Colonic mucosa (tissue), 4 donors: ENCODE data around the gene DGKI. TPM values are rescaled to one million over a fixed set of nuclear protein-coding genes. Genes with fewer than 3 reads are reported as not detected.

ENCODE experiments used
- DNase-seq: peaks from one replicate; pipeline ENCODE4 v3.0.0-alpha.2; 2020
- H3K27ac ChIP-seq: fragments of 200-600 bp; one replicate; pipeline ENCODE4 v1.8.0; 2021
- H3K27me3 ChIP-seq: fragments of 200-600 bp; one replicate; pipeline ENCODE4 v1.8.0; 2021
- H3K36me3 ChIP-seq: fragments of 200-600 bp; one replicate; pipeline ENCODE4 v1.8.0; 2021
- H3K4me1 ChIP-seq: fragments of 200-600 bp; one replicate; pipeline ENCODE4 v1.8.0; 2021; ENCODE audit warnings: mild to moderate bottlenecking
- H3K4me3 ChIP-seq: fragments of 200-600 bp; one replicate; pipeline ENCODE4 v1.8.0; 2021
- H3K9ac ChIP-seq, 2 donors: one replicate each; pipeline ENCODE4 v1.7.0; 2013; ENCODE audit warnings: control low read depth in 2 of 2, low read depth in 2 of 2, low read length in 2 of 2
- H3K9me3 ChIP-seq: fragments of 200-600 bp; one replicate; pipeline ENCODE4 v1.8.0; 2021
- CTCF ChIP-seq: fragments of 200-600 bp; IDR thresholded peaks from one replicate; pipeline ENCODE4 v1.8.0; 2022; ENCODE audit warnings: antibody characterized with exemption, mild to moderate bottlenecking
- intact Hi-C: fragments of 100-400 bp; cut with DNase I; formaldehyde crosslinking; loops from one replicate; pipeline ENCODE4 v1.14.1; 2022
- total RNA-seq, 2 donors: library from RNA; stranded (reverse); fragmentation: NEBNext Ultra II Directional in 1 of 2; extraction: Animal tissue kit (Norgen Biotek cat#: 25700) in 1 of 2; gene quantifications; one replicate each; pipeline ENCODE4 v1.2.1, GENCODE V29; 2021
- donor health status: healthy.
- donor health status: DM: no; HTN: no; CAD: no.
- donor health status: DM: no; HTN: no; CAD: no.

DGKI gene
- total RNA-seq, 2 donors from 2014 or later: 0.35 to 0.67 TPM

GRCh38 chr7:137434946-137435345 lies 411.8 kb downstream of the DGKI start:
- no peak overlapping the region for H3K27ac ChIP-seq
- no peak overlapping the region for H3K9ac ChIP-seq
- TF ChIP-seq CTCF: no peak
- intact Hi-C loops: no loop called here
- H3K27me3 ChIP-seq: no peaks in the 10 kb centered on the region
- H3K36me3 ChIP-seq: no peaks in the 10 kb centered on the region
- DNase-seq: no peak
- H3K9me3 ChIP-seq: no peaks in the 10 kb centered on the region
- no peaks in the 10 kb centered on the region for H3K4me1 ChIP-seq
- H3K4me3 ChIP-seq: no peak overlapping the region

DNA sequence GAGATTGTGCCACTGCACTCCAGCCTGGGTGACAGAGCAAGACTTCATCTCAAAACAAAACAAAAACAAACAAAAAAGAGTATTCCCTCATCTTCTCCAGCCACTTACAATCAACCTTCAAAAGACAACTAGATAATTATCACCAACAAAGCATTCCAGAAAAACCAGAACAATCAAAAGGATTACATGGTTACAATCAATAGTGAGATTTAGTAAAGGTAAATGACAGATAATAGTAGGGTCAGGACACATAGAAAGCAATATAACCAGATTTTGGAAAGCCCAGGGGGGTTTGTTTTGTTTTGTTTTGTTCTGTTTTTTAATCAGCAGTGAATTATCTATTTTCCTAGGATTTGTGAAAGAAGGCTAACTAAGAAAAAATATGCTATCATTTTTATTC lies 412.2 kb downstream of the DGKI start:
- Histone ChIP-seq H3K36me3 (no peaks in the 10 kb centered on the region), H3K9me3 (no peaks in the 10 kb centered on the region), H3K27ac (no peak overlapping the region), H3K4me3 (no peak overlapping the region), H3K9ac (no peak overlapping the region), H3K27me3 (no peaks in the 10 kb centered on the region), H3K4me1 (no peaks in the 10 kb centered on the region)
- TF ChIP-seq CTCF: no peak
- DNase-seq: no peak
- intact Hi-C loops: no loop called here

DNA sequence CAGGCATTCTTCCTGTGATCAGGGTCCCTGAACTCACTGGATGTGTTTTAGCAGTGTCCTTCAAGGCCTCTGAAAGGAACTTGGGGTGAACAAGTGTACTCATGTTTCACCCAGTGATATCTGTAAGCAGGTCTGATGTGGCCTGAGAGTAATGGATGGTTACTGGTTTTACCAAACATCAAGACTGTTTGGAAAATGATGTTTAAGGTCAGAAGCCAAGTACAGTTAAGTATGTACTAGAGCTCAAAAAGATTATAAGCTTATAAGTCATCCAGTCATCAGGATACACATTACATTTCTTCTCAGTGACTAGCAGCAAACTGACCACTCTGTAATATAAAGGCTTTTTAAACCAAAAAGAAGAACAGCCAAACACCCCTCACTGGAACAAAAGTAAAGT lies 423.5 kb downstream of the DGKI start:
- H3K9ac ChIP-seq: no peak overlapping the region
- H3K9me3 ChIP-seq: no peaks in the 10 kb centered on the region
- no peak overlapping the region for H3K27ac ChIP-seq
- TF ChIP-seq CTCF: no peak
- no peak for DNase-seq
- H3K4me1 ChIP-seq: no peaks in the 10 kb centered on the region
- H3K27me3 ChIP-seq: no peaks in the 10 kb centered on the region
- intact Hi-C loops: no loop called here
- H3K36me3 ChIP-seq: no peaks in the 10 kb centered on the region
- no peak overlapping the region for H3K4me3 ChIP-seq

DNA sequence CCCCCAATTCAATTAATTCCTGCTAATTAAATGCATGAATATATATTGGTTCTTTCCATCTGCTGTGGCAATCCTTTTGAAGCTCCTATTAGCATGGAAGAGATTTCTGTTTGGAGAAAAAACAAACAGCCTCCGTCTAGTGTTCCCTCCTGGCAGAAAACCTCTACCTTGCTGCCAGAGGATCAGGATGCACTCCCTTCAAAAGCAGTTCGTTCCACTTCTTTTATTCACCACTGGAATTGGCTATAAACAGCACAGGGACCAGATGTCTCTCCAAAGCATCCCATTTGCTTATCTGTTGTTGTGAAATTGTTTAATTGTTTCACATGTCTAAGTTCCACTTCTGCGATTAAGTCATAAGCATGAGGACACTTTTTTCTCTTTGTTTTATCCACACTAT lies 425.4 kb downstream of the DGKI start:
- no peak overlapping the region for H3K27ac ChIP-seq
- no peaks in the 10 kb centered on the region for H3K36me3 ChIP-seq
- no peaks in the 10 kb centered on the region for H3K27me3 ChIP-seq
- TF ChIP-seq CTCF: no peak
- no peaks in the 10 kb centered on the region for H3K9me3 ChIP-seq
- intact Hi-C loops: no loop called here
- H3K9ac ChIP-seq: no peak overlapping the region
- H3K4me3 ChIP-seq: no peak overlapping the region
- no peaks in the 10 kb centered on the region for H3K4me1 ChIP-seq
- DNase-seq: no peak

DNA sequence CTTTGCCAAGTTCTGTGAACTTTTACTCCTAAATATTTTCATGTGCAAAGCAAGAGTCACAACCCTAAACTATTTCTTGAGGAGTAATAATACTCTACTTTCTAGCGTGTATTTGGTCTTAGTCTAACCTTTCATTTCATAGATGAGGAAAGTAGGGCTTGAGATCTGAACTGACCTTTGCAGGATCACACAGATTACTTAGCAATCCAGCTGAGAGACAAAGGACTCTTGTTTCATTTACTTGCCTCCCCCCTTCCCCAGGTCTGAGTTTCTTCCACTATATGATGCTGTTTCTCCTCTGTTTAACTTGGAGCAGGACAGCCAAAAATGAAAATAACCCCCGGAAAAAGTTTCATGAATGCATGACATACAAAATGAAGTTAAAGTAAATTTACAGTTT lies 427.9 kb downstream of the DGKI start:
- intact Hi-C loops: no loop called here
- no peak for DNase-seq
- no peak overlapping the region for H3K4me3 ChIP-seq
- no peak overlapping the region for H3K27ac ChIP-seq
- no peaks in the 10 kb centered on the region for H3K27me3 ChIP-seq
- TF ChIP-seq CTCF: no peak
- H3K9me3 ChIP-seq: no peaks in the 10 kb centered on the region
- H3K4me1 ChIP-seq: no peaks in the 10 kb centered on the region
- H3K36me3 ChIP-seq: no peaks in the 10 kb centered on the region
- H3K9ac ChIP-seq: no peak overlapping the region

DNA sequence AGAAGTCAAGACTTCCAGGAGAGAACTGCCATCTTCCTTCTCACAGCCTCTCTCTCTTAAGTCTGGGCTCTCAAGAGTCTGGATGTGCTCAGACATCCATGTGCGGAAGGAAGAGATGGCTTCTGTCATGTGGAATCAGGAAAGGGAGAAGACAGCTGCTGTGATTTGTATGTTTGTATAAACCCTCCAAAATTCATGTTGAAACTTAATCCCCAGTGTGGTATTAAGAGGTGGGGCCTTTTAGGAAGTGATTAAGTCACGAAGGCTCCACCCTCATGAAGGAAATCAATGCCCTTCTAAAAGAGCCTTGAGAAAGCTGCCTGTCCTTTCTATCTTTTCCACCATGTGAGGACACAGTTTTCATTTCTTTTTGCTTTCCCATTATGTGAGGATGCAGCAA lies 429.3 kb downstream of the DGKI start:
- no peaks in the 10 kb centered on the region for H3K27me3 ChIP-seq
- no peak overlapping the region for H3K9ac ChIP-seq
- DNase-seq: no peak
- no peak for TF ChIP-seq CTCF
- no peaks in the 10 kb centered on the region for H3K36me3 ChIP-seq
- H3K9me3 ChIP-seq: no peaks in the 10 kb centered on the region
- intact Hi-C loops: no loop called here
- no peaks in the 10 kb centered on the region for H3K4me1 ChIP-seq
- H3K4me3 ChIP-seq: no peak overlapping the region
- H3K27ac ChIP-seq: no peak overlapping the region
